Thyroid gland (tissue), 4 donors: ENCODE data around the gene NUP93.

Experiments used
- POLR2A ChIP-seq, 2 donors: fragments of 450-650 bp; IDR thresholded peaks; one replicate each; pipeline ENCODE4 v1.6.1; 2017; ENCODE audit warnings: antibody characterized with exemption in 2 of 2, mild to moderate bottlenecking in 2 of 2, moderate library complexity in 1 of 2
- TF ChIP-seq, protein P1 (sequence below), 6 experiments: fragments of 200-600 bp in 3 of 6; fragments of 450-650 bp in 3 of 6; sonication (generic) in 3 of 6; IDR thresholded peaks; one replicate each; pipeline ENCODE4 v1.5.1; 2016 to 2019; ENCODE audit warnings: antibody characterized with exemption in 6 of 6, mild to moderate bottlenecking in 2 of 6, inconsistent platforms in 1 of 6, moderate library complexity in 1 of 6

- TF ChIP-seq, protein P1, sequence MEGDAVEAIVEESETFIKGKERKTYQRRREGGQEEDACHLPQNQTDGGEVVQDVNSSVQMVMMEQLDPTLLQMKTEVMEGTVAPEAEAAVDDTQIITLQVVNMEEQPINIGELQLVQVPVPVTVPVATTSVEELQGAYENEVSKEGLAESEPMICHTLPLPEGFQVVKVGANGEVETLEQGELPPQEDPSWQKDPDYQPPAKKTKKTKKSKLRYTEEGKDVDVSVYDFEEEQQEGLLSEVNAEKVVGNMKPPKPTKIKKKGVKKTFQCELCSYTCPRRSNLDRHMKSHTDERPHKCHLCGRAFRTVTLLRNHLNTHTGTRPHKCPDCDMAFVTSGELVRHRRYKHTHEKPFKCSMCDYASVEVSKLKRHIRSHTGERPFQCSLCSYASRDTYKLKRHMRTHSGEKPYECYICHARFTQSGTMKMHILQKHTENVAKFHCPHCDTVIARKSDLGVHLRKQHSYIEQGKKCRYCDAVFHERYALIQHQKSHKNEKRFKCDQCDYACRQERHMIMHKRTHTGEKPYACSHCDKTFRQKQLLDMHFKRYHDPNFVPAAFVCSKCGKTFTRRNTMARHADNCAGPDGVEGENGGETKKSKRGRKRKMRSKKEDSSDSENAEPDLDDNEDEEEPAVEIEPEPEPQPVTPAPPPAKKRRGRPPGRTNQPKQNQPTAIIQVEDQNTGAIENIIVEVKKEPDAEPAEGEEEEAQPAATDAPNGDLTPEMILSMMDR (IDR thresholded peaks at IDR 0.05): no peak
- no peak for TF ChIP-seq POLR2A (IDR thresholded peaks at IDR 0.05)
Observed at GRCh38 chr16:56769677-56770076, 39.7 kb downstream of the NUP93 start.
